AG09309 (cell line): Measurements from ENCODE around the gene ILK.
A peak's percentile ranks its signal among the peaks of the same experiment; 100 is the strongest.

Experiments used
- DNase-seq: peaks from one replicate; pipeline ENCODE4 v3.0.0-alpha.2; 2010; ENCODE audit warnings: low read depth
- H3K4me3 ChIP-seq: 2 replicates; pipeline ENCODE4 v1.5.1; 2011; ENCODE audit warnings: mild to moderate bottlenecking, low read depth, low read length, moderate library complexity; ENCODE audit not compliant: control insufficient read depth
- CTCF ChIP-seq: IDR thresholded peaks from 2 replicates; pipeline ENCODE4 v1.5.1; 2011; ENCODE audit warnings: mild to moderate bottlenecking, low read depth, low read length, inconsistent platforms; ENCODE audit not compliant: insufficient read depth, control insufficient read depth; ENCODE audit errors: missing control alignments

ILK gene

DNA sequence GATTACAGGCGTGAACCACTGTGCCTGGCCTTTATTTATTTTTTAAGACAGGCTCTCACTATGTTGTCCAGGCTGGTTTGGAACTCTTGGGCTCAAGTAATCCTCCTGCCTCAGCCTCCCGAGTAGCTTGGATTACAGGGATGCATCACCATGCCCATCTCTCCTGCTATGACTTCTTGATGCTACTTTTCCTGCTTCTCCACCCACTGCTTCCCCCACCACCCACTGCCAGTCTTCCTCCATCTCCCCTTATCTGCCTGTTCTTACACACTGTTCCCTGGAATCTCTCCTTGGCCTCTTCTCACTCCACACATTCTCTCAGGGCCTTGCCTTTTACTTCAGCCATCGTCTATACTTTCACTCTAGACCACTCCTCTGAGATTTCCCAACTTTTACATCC lies 32.9 kb downstream of the ILK start:
- no peak for DNase-seq
- no peak overlapping the region for H3K4me3 ChIP-seq

DNA sequence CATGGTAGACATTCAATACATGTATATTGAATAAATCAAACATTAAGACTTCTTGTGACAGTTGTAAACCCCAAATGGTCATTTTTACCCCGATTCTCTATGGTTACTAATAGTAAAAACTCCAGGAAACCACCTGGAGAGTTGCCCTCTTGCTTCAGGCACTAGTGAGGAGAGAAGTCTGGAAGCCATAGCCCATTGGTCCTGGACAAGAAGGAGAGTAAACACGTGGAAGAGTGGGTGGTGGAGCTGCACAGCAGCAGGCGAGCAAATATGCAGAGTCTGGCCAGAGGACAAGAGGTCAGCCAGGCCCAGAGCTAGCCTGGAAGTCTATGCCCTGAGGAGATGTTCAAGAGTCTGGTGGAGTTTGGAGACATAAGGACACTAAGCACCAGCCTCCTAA lies 34.3 kb downstream of the ILK start:
- no peak overlapping the region for H3K4me3 ChIP-seq
- no peak for TF ChIP-seq CTCF
- DNase-seq, result peak; percentile 83

More for the DNA sequence above, 32.9 kb downstream of the ILK start:
- TF ChIP-seq CTCF, result no peak

DNA sequence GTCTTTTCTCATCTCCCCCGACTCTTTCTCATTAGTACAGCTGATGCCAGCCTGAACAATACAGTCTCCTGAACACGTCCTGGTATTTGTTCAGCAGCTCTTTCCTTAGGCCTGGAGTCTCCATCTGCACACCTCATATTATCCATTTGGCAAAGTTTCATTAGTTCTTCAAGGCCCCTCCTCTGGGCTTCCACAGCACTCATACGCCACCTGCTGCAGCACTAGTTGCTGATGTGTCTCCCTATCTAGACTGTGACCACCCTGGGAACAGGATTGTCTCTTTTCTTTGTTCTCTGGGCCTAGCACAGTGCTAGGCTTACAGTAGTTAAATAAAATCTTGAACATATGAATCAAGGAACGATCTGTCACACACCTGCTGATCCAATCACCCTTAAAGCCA lies 34.9 kb downstream of the ILK start:
- no peak for TF ChIP-seq CTCF
- DNase-seq, result no peak
- H3K4me3 ChIP-seq, result no peak overlapping the region

DNA sequence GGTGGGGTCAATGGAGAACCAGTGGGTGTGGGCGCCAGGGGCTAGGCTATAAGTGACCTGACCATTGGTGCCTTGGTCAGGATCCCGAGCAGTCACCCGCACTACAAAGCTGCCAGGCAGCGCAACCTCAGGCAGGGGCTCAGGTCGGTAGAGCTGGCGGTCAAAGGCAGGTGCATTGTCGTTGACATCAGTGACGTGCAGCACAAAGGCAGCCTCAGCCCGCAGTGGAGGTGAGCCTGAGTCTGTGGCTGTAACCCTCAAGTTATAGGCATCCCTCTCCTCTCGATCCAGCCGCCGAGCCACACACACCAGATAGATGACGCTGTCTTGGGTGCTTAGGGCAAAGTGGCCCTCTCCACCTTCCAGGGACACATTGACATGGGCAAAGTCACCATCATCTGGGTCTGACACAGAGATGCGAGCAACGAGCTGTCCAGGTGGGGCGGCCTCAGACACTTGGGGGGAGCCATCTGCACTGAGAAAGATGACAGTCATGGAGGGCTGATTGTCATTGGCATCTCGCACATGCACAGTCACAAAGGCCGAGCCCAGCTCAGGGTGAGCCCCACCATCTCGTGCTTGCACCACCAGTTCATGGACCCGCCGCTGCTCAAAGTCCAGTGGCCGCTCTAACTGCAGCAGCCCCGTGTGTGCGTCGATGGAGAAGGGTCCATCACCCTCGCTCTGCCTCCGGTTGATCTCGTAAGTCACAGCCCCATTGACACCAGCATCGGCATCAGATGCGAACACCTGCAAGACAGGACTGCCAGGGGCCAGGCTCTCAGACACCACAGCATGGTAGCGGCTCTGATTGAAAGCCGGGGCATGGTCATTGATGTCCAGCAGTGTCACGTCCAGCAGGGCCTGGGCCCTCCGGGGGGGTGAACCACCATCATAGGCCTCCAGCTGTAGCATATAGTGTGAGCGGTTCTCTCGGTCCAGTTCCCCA lies 36.7 kb downstream of the ILK start:
- no peak overlapping the region for H3K4me3 ChIP-seq
- DNase-seq, result no peak
- TF ChIP-seq CTCF, result no peak

DNA sequence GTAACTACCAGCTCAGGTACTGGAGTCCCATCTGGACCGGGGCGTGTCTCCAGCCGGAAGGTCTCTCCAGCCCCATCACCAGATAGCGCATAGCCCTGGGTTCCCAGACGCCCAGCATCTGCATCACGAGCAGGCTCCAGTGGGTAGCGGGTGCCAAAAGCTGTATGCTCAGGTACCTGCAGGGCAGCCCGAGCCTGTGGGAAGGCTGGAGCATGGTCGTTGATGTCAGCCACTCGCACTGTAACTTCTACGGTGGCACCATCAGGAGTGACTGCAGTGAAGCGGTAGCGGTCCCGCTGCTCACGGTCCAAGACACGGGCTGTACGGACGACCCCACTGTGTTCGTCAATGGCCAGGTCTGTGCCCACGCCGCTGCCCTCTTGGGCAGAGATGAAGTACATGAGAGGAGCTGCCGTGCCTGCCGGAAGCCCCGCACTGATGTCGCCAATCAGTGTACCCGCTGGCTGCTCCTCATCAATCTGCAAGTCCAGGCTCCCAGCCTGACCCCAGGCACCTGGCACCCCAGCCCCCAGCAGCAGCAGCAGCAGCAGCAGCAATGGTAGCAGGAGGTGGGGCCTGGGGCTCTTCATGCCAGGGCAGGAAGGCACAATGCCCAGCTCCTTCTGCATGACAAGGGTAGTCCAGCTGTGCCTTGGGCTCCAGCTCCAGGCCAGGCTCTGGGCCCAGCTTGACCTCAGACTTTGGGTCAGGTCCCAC lies 37.6 kb downstream of the ILK start:
- no peak for TF ChIP-seq CTCF
- H3K4me3 ChIP-seq, result no peak overlapping the region
- no peak for DNase-seq

GRCh38 chr11:6642957-6643356 lies 39.4 kb downstream of the ILK start:
- no peak for DNase-seq
- TF ChIP-seq CTCF, result no peak
- H3K4me3 ChIP-seq, result no peak overlapping the region
